ENCODE data around the gene MAN2A2.

MAN2A2 gene

GRCh38 chr15:90902840-90903732, at the start of gene MAN2A2:
MAN2A2 (plus strand) TSS chr15:90903302; CDS start chr15:90904208, 906 bp downstream.
- DNase-seq (ENCODE audit: low read depth), result no peak

- no peak for DNase-seq (ENCODE audit: low read depth)
Measured at GRCh38 chr15:90855139-90855538, 48.0 kb upstream of the MAN2A2 start.

- DNase-seq (ENCODE audit: low read depth), result no peak
Measured at GRCh38 chr15:90857337-90857736, 45.8 kb upstream of the MAN2A2 start.

GRCh38 chr15:90857883-90858443, 45.1 kb upstream of the MAN2A2 start:
- no peak for DNase-seq (ENCODE audit: low read depth)

- DNase-seq (ENCODE audit: low read depth), result no peak
Measured at GRCh38 chr15:90859234-90860131, 43.6 kb upstream of the MAN2A2 start.

GRCh38 chr15:90860450-90860849, 42.7 kb upstream of the MAN2A2 start:
- no peak for DNase-seq (ENCODE audit: low read depth)

- DNase-seq (ENCODE audit: low read depth), result no peak
Measured at GRCh38 chr15:90860942-90861675, 42.0 kb upstream of the MAN2A2 start.

GRCh38 chr15:90862487-90862886, 40.6 kb upstream of the MAN2A2 start:
- no peak for DNase-seq (ENCODE audit: low read depth)

GRCh38 chr15:90862964-90863778, 39.9 kb upstream of the MAN2A2 start:
- no peak for DNase-seq (ENCODE audit: low read depth)

GRCh38 chr15:90863987-90864386, 39.1 kb upstream of the MAN2A2 start:
- DNase-seq (ENCODE audit: low read depth), result no peak

GRCh38 chr15:90864507-90864906, 38.6 kb upstream of the MAN2A2 start:
- DNase-seq (ENCODE audit: low read depth), result no peak

GRCh38 chr15:90865702-90866101, 37.4 kb upstream of the MAN2A2 start:
- no peak for DNase-seq (ENCODE audit: low read depth)

GRCh38 chr15:90866161-90866715, 36.9 kb upstream of the MAN2A2 start:
- no peak for DNase-seq (ENCODE audit: low read depth)

GRCh38 chr15:90866800-90867199, 36.3 kb upstream of the MAN2A2 start:
- DNase-seq (ENCODE audit: low read depth), result no peak

GRCh38 chr15:90868261-90868689, 34.8 kb upstream of the MAN2A2 start, which contains the start of gene FURIN:
FURIN (plus strand) TSS chr15:90868588; CDS start chr15:90875741, 7,153 bp downstream.
- no peak for DNase-seq (ENCODE audit: low read depth)

- DNase-seq (ENCODE audit: low read depth), result no peak
Measured at GRCh38 chr15:90869140-90869541, 34.0 kb upstream of the MAN2A2 start.

GRCh38 chr15:90869601-90870353, 33.3 kb upstream of the MAN2A2 start:
- DNase-seq (ENCODE audit: low read depth), result no peak

- no peak for DNase-seq (ENCODE audit: low read depth)
Measured at GRCh38 chr15:90870354-90871138, 32.6 kb upstream of the MAN2A2 start.
